Adrenal gland (tissue), 12 donors: ENCODE data around the gene SPAG7. TPM values are rescaled to one million over a fixed set of nuclear protein-coding genes. Genes with fewer than 3 reads are reported as not detected.
"Not testable (repeated sequence)": the region's sequence is repeated elsewhere in the genome, so short reads cannot be mapped to it uniquely, and the experiment has no call there.

Experiments
- DNase-seq, 7 donors: peaks; one replicate each; pipeline ENCODE4 v3.0.0-alpha.2; 2019 to 2020
- H3K27ac ChIP-seq, 5 donors: fragments of 200-600 bp; sonication (generic) in 4 of 5; 1 replicate in 3 of 5; 2 replicates in 2 of 5; pipeline versions ENCODE4 v1.5.1 to v1.8.0; 2016 to 2020; ENCODE audit warnings: mild to moderate bottlenecking in 1 of 5
- H3K27me3 ChIP-seq: fragments of 200-600 bp; 2 replicates; pipeline ENCODE4 v1.8.0; 2021
- H3K36me3 ChIP-seq, 2 donors: fragments of 200-600 bp; replicated peaks in 1 of 2; 1 replicate in 1 of 2; 2 replicates in 1 of 2; pipeline versions ENCODE4 v1.5.1 to v1.8.0; 2018 to 2022
- H3K4me1 ChIP-seq, 2 donors: fragments of 200-600 bp; replicated peaks in 1 of 2; 1 replicate in 1 of 2; 2 replicates in 1 of 2; pipeline versions ENCODE4 v1.5.1 to v1.8.0; 2018 to 2021
- H3K4me3 ChIP-seq, 4 donors: fragments of 200-600 bp; sonication (generic) in 3 of 4; one replicate each; pipeline ENCODE4 v1.5.1; 2016 to 2018
- H3K9me3 ChIP-seq, 3 donors: fragments of 200-600 bp; sonication (generic) in 1 of 3; replicated peaks in 1 of 3; 1 replicate in 2 of 3; 2 replicates in 1 of 3; pipeline versions ENCODE4 v1.5.1 to v1.8.0; 2016 to 2021
- POLR2A ChIP-seq, 2 donors: fragments of 450-650 bp; IDR thresholded peaks; one replicate each; pipeline ENCODE4 v1.6.1; 2017; ENCODE audit warnings: antibody characterized with exemption in 2 of 2, mild to moderate bottlenecking in 2 of 2, moderate library complexity in 1 of 2
- WGBS, 4 donors: extraction: QIAGEN DNeasy Blood & Tissue Kit in 2 of 4; methylation state at CpG; one replicate each; pipeline versions ENCODE4 v1.1.5 to v1.1.7; 2013 to 2017; 5-methylcytosine and 5-hydroxymethylcytosine counted together
- intact Hi-C, 2 donors: fragments of 100-400 bp; cut with DNase I; formaldehyde crosslinking; loops; one replicate each; pipeline versions ENCODE4 v1.14.1 to v1.15.0; 2022 to 2023
- polyA plus RNA-seq, 3 donors: library from polyadenylated mRNA; stranded (reverse); fragments of 200-250 nt in 2 of 3; fragments of 350-450 nt in 1 of 3; fragmentation: Illumina TruSeq in 1 of 3; extraction: RNeasy Lipid Tissue Mini Kit (QIAGEN cat#74804) in 1 of 3; gene quantifications; one replicate each; pipeline ENCODE4 v1.2.3, GENCODE V29; 2013 to 2014
- total RNA-seq, 9 donors: library from RNA; depleted of rRNA in 4 of 9; stranded (reverse); fragments of >200 nt in 4 of 9; fragments of 120-200 nt in 1 of 9; fragmentation: NEBNext Ultra II Directional in 1 of 9; extraction: Animal tissue kit (Norgen Biotek cat#: 25700) in 1 of 9; gene quantifications; one replicate each; pipeline versions ENCODE4 v1.1.0 to v1.2.4, GENCODE V29; 2013 to 2023
- TF ChIP-seq, protein P1 (sequence below), 6 experiments: fragments of 450-650 bp in 4 of 6; fragments of 200-600 bp in 2 of 6; sonication (generic) in 1 of 6; IDR thresholded peaks; 1 replicate in 5 of 6; 2 replicates in 1 of 6; pipeline versions ENCODE4 v1.5.1 to v1.8.0; 2016 to 2021; ENCODE audit warnings: antibody characterized with exemption in 6 of 6, mild to moderate bottlenecking in 2 of 6, moderate library complexity in 1 of 6
- donor health status: healthy with polysubstance abuse.
- donor health status: Bipolar disorder and iron deficiency.
- donor health status: DM: yes; HTN: yes; CAD: no.
- donor health status: DM: no; HTN: no; CAD: no.
- donor health status: DM: no; HTN: no; CAD: no.
- donor health status: DM: yes; HTN: yes; CAD: no.

The SPAG7 gene
- total and polyA plus RNA-seq, 12 donors, result 44.3 to 120 (median 73.5) TPM

- TF ChIP-seq, protein P1, sequence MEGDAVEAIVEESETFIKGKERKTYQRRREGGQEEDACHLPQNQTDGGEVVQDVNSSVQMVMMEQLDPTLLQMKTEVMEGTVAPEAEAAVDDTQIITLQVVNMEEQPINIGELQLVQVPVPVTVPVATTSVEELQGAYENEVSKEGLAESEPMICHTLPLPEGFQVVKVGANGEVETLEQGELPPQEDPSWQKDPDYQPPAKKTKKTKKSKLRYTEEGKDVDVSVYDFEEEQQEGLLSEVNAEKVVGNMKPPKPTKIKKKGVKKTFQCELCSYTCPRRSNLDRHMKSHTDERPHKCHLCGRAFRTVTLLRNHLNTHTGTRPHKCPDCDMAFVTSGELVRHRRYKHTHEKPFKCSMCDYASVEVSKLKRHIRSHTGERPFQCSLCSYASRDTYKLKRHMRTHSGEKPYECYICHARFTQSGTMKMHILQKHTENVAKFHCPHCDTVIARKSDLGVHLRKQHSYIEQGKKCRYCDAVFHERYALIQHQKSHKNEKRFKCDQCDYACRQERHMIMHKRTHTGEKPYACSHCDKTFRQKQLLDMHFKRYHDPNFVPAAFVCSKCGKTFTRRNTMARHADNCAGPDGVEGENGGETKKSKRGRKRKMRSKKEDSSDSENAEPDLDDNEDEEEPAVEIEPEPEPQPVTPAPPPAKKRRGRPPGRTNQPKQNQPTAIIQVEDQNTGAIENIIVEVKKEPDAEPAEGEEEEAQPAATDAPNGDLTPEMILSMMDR (IDR thresholded peaks at IDR 0.05), result no peak
- TF ChIP-seq POLR2A (IDR thresholded peaks at IDR 0.05), result no peak
- H3K4me3 ChIP-seq, result no peak overlapping the region
- 76 to 87% (median 78%) methylated on average over 7 to 16 of the region's 16 CpGs for WGBS, 4 donors
- H3K27ac ChIP-seq, result no peak overlapping the region
- no peaks in the 10 kb centered on the region for H3K9me3 ChIP-seq
- peaks cover under 1 to 14% of the 10 kb centered on the region in 2 donors for H3K4me1 ChIP-seq
- peaks cover 0 to 12% of the 10 kb centered on the region in 2 donors for H3K36me3 ChIP-seq
- DNase-seq, result no peak
- H3K27me3 ChIP-seq, result no peaks in the 10 kb centered on the region
- intact Hi-C loops, result loop anchor here in 1 of 2 donors (10.0 kb wide), 1 partner anchor 51 kb away; the partner anchor contains the start of gene CAMTA2
Observed at GRCh38 chr17:4933646-4934045, 34.0 kb downstream of the SPAG7 start.

DNA sequence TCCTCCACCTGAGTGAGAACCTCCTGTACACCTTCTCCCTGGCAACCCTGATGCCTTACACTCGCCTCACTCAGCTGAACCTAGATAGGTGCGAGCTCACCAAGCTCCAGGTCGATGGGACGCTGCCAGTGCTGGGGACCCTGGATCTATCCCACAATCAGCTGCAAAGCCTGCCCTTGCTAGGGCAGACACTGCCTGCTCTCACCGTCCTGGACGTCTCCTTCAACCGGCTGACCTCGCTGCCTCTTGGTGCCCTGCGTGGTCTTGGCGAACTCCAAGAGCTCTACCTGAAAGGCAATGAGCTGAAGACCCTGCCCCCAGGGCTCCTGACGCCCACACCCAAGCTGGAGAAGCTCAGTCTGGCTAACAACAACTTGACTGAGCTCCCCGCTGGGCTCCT lies 34.9 kb downstream of the SPAG7 start:
- Histone ChIP-seq H3K4me1 (peaks cover 0 to 7% of the 10 kb centered on the region in 2 donors), H3K27me3 (no peaks in the 10 kb centered on the region), H3K4me3 (no peak overlapping the region), H3K9me3 (no peaks in the 10 kb centered on the region), H3K27ac (no peak overlapping the region), H3K36me3 (peaks cover 0 to 8% of the 10 kb centered on the region in 2 donors)
- DNase-seq, result no peak
- intact Hi-C loops, result loop anchor here in 1 of 2 donors (10.0 kb wide), 1 partner anchor 52 kb away; the partner anchor contains the start of gene CAMTA2
- no peak for TF ChIP-seq POLR2A (IDR thresholded peaks at IDR 0.05)
- TF ChIP-seq, protein P1 (IDR thresholded peaks at IDR 0.05), result no peak
- WGBS, 4 donors, result 85 to 100% (median 89%) methylated on average over 3 to 12 of the region's 12 CpGs

DNA sequence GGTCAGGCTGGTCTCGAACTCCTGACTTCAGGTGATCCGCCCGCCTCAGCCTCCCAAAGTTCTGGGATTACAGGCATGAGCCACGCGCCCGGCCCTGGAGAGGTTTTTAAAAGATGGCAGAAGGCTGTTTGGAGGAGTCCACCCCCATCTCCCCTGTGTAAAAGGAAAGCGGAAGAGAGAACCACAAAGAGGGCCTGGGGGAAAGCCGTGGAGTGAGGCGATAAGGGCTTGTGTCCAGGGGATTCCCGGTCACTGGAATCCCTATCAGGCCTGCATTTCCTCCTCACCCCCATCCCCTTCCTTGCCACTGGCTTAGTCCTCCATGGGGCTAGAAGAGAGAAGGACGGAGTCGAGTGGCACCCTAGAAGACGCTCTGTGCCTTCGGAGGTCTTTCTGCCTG lies 35.7 kb downstream of the SPAG7 start, which contains the start of gene GP1BA:
Gene GP1BA (plus strand): TSS at position 315 of the 400 bp plus-strand sequence. CDS start 328 bp downstream, outside the sequence.
- 75 to 91% (median 83%) methylated on average over 14 of the region's 14 CpGs for WGBS, 4 donors
- Histone ChIP-seq H3K36me3 (peaks cover 0 to under 1% of the 10 kb centered on the region in 2 donors), H3K27ac (no peak within 1 kb of the TSS), H3K4me3 (no peak within 1 kb of the TSS), H3K27me3 (no peaks in the 10 kb centered on the region), H3K4me1 (peaks cover 0 to 7% of the 10 kb centered on the region in 2 donors), H3K9me3 (no peaks in the 10 kb centered on the region)
- TF ChIP-seq, protein P1 (IDR thresholded peaks at IDR 0.05), result no peak
- TF ChIP-seq POLR2A (IDR thresholded peaks at IDR 0.05), result no peak
- intact Hi-C loops, result loop anchor here in 1 of 2 donors (10.0 kb wide), 1 partner anchor 53 kb away; the partner anchor contains the start of gene CAMTA2
- DNase-seq, result no peak

DNA sequence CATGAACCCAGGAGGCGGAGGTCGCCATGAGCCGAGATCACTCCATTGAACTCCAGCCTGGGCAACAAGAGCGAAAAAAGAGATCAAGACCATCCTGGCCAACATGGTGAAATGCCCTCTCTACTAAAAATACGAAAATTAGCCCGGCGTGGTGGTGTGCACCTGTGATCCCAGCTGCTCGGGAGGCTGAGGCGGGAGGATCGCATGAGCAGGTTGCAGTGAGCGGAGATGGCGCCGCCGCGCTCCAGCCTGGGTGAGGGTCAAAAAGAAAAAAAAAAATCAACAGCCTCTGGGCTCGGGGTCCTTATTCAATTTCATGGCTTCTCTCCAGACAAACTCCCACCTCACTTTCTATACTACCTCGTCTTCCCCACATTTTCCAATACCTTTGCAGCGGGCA lies 38.7 kb downstream of the SPAG7 start:
- Histone ChIP-seq H3K4me1 (peaks cover 0 to under 1% of the 10 kb centered on the region in 2 donors), H3K9me3 (no peaks in the 10 kb centered on the region), H3K27me3 (no peaks in the 10 kb centered on the region), H3K4me3 (no peak overlapping the region), H3K27ac (no peak overlapping the region), H3K36me3 (no peaks in the 10 kb centered on the region)
- intact Hi-C loops, result no loop called here
- 91 to 96% (median 94%) methylated on average over 18 of the region's 18 CpGs for WGBS, 4 donors
- TF ChIP-seq, protein P1 (IDR thresholded peaks at IDR 0.05), result no peak
- no peak for DNase-seq

- WGBS, 4 donors, result 79 to 86% (median 82%) methylated on average over 15 to 24 of the region's 24 CpGs
- H3K4me3 ChIP-seq, H3K27me3 ChIP-seq, H3K36me3 ChIP-seq, DNase-seq, H3K27ac ChIP-seq, H3K4me1 ChIP-seq, intact Hi-C loops, H3K9me3 ChIP-seq: not testable (repeated sequence)
Observed at GRCh38 chr17:4926577-4927335, 40.9 kb downstream of the SPAG7 start.
